Measurements from ENCODE around the gene SEMA3G.

SEMA3G gene

GRCh38 chr3:52401021-52401420 lies 43.9 kb downstream of the SEMA3G start:
- H3K27ac ChIP-seq (ENCODE audit: low read length) = no peak overlapping the region
- no peaks in the 10 kb centered on the region for H3K9me3 ChIP-seq (ENCODE audit: insufficient read depth, low read depth, low read length)
- H3K4me3 ChIP-seq (ENCODE audit: low read length) = no peak overlapping the region
- H3K27me3 ChIP-seq (ENCODE audit: insufficient read depth, low read length) = no peaks in the 10 kb centered on the region
- H3K36me3 ChIP-seq (ENCODE audit: insufficient read depth, low read depth, low read length) = peaks cover 48% of the 10 kb centered on the region
- no peak overlapping the region for H3K9ac ChIP-seq (ENCODE audit: low read depth, low read length)
- no peaks in the 10 kb centered on the region for H3K4me1 ChIP-seq (ENCODE audit: insufficient read depth, low read length)

DNA sequence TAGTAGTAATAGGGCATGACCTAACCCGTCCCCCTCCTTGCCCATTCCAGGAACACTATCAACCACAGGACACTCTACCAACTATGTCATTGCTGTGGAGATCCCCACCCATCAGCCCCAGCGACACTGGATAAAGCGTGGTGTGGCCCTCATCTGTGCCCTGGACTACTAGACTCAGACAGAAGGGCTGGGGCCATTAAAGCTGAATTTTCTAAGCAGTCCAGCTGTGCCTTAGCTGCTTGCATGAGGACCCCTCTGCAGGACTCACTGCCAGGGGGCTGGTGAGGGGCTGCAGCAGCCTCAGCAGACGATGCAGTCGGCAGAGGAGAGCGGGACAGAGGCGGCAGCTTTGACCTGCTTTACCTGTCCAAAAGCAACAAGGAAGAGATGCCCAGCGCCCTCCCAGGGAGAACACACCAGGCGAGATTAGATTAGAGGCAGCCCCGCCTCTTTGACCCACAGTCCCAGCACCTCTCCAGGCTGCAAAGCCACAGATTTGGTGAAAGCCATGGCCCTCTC lies 44.6 kb downstream of the SEMA3G start:
- Histone ChIP-seq H3K9me3 (ENCODE audit: insufficient read depth, low read depth, low read length) (no peaks in the 10 kb centered on the region), H3K36me3 (ENCODE audit: insufficient read depth, low read depth, low read length) (peaks cover 41% of the 10 kb centered on the region), H3K4me1 (ENCODE audit: insufficient read depth, low read length) (no peaks in the 10 kb centered on the region), H3K4me3 (ENCODE audit: low read length) (no peak overlapping the region), H3K27me3 (ENCODE audit: insufficient read depth, low read length) (no peaks in the 10 kb centered on the region), H3K27ac (ENCODE audit: low read length) (no peak overlapping the region), H3K9ac (ENCODE audit: low read depth, low read length) (no peak overlapping the region)

DNA sequence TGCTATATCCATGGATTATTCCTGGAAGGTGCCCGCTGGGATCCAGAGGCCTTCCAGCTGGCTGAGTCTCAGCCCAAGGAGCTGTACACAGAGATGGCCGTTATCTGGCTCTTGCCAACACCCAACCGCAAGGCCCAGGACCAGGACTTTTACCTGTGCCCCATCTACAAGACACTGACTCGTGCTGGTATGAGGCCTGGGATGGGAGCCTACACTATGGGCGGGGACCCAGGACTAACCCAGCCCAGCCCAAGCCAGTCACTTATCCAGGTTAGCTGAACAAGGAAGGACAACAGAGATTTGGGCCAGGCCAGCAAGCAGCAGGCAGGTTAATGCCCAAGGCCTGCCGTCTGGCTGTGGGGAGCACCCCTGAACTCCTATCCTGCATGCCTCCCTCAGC lies 45.3 kb downstream of the SEMA3G start:
- Histone ChIP-seq H3K4me3 (ENCODE audit: low read length) (no peak overlapping the region), H3K9me3 (ENCODE audit: insufficient read depth, low read depth, low read length) (no peaks in the 10 kb centered on the region), H3K9ac (ENCODE audit: low read depth, low read length) (no peak overlapping the region), H3K27ac (ENCODE audit: low read length) (no peak overlapping the region), H3K36me3 (ENCODE audit: insufficient read depth, low read depth, low read length) (peaks cover 34% of the 10 kb centered on the region), H3K4me1 (ENCODE audit: insufficient read depth, low read length) (no peaks in the 10 kb centered on the region), H3K27me3 (ENCODE audit: insufficient read depth, low read length) (no peaks in the 10 kb centered on the region)

DNA sequence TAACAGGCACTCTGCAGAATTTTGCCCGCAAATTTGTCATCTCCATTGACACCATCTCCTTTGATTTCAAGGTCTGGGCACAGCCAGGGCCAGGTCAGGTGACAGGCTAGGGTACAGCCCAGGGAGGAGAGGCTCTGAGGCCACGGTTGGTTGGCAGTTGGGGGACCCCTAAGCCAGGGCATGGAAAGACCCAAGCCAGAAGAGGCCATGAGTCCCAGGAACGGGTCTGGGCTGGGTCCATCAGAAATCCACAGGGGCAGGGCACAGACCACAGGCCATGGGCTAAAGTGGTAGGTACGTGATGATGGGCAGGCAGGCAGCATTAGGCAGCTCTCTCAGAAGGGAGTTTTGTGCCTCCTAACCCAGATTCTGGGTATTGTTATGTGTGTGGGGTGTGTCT lies 45.8 kb downstream of the SEMA3G start:
- no peak overlapping the region for H3K27ac ChIP-seq (ENCODE audit: low read length)
- peaks cover 29% of the 10 kb centered on the region for H3K36me3 ChIP-seq (ENCODE audit: insufficient read depth, low read depth, low read length)

DNA sequence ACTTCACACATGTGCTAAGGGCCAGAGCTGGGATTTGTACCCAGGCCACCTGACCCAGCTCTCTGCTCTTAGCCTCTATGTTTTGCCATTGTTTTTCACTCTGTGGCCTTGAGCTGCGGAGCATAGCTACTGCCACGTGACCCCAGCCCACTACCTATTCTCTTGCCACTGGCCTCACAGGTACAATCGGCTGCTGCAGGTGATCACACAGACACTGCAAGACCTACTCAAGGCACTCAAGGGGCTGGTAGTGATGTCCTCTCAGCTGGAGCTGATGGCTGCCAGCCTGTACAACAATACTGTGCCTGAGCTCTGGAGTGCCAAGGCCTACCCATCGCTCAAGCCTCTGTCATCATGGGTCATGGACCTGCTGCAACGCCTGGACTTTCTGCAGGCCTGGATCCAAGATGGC lies 46.2 kb downstream of the SEMA3G start:
- Histone ChIP-seq H3K27ac (ENCODE audit: low read length) (no peak overlapping the region), H3K4me1 (ENCODE audit: insufficient read depth, low read length) (no peaks in the 10 kb centered on the region), H3K36me3 (ENCODE audit: insufficient read depth, low read depth, low read length) (peaks cover 25% of the 10 kb centered on the region), H3K9me3 (ENCODE audit: insufficient read depth, low read depth, low read length) (no peaks in the 10 kb centered on the region), H3K4me3 (ENCODE audit: low read length) (no peak overlapping the region), H3K9ac (ENCODE audit: low read depth, low read length) (no peak overlapping the region), H3K27me3 (ENCODE audit: insufficient read depth, low read length) (no peaks in the 10 kb centered on the region)

More for the DNA sequence above, 45.8 kb downstream of the SEMA3G start:
- Histone ChIP-seq H3K4me1 (ENCODE audit: insufficient read depth, low read length) (no peaks in the 10 kb centered on the region), H3K4me3 (ENCODE audit: low read length) (no peak overlapping the region), H3K9me3 (ENCODE audit: insufficient read depth, low read depth, low read length) (no peaks in the 10 kb centered on the region), H3K27me3 (ENCODE audit: insufficient read depth, low read length) (no peaks in the 10 kb centered on the region), H3K9ac (ENCODE audit: low read depth, low read length) (no peak overlapping the region)

DNA sequence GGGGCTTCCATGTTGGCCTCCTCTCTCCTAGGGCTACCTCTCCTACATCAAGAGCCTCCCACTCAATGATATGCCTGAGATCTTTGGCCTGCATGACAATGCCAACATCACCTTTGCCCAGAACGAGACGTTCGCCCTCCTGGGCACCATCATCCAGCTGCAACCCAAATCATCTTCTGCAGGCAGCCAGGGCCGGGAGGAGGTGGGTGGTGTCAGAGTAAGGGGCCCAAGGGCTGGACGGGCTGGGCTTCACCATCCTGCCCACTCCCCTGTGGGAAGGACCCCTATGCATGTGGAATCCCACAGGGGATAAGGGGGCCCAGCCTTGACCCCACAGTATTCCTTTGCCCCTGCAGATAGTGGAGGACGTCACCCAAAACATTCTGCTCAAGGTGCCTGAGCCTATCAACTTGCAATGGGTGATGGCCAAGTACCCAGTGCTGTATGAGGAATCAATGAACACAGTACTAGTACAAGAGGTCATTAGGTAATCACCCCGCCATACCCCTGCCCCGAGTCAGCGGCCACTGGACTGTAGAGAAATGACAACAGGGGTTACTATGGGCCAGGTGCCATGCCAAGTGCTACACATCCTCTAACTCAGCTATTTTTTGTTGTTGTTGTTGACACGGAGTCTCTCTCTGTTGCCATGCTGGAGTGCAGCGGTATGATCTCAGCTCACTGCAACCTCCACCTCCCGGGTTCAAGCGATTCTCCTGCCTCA lies 47.1 kb downstream of the SEMA3G start:
- Histone ChIP-seq H3K27ac (ENCODE audit: low read length) (no peak overlapping the region), H3K9me3 (ENCODE audit: insufficient read depth, low read depth, low read length) (no peaks in the 10 kb centered on the region), H3K4me3 (ENCODE audit: low read length) (no peak overlapping the region), H3K36me3 (ENCODE audit: insufficient read depth, low read depth, low read length) (peaks cover 16% of the 10 kb centered on the region), H3K9ac (ENCODE audit: low read depth, low read length) (no peak overlapping the region), H3K27me3 (ENCODE audit: insufficient read depth, low read length) (no peaks in the 10 kb centered on the region), H3K4me1 (ENCODE audit: insufficient read depth, low read length) (no peaks in the 10 kb centered on the region)

GRCh38 chr3:52396907-52397591 lies 47.9 kb downstream of the SEMA3G start:
- Histone ChIP-seq H3K27ac (ENCODE audit: low read length) (no peak overlapping the region), H3K27me3 (ENCODE audit: insufficient read depth, low read length) (no peaks in the 10 kb centered on the region), H3K4me3 (ENCODE audit: low read length) (no peak overlapping the region), H3K9ac (ENCODE audit: low read depth, low read length) (no peak overlapping the region), H3K4me1 (ENCODE audit: insufficient read depth, low read length) (no peaks in the 10 kb centered on the region), H3K36me3 (ENCODE audit: insufficient read depth, low read depth, low read length) (peaks cover 8% of the 10 kb centered on the region), H3K9me3 (ENCODE audit: insufficient read depth, low read depth, low read length) (no peaks in the 10 kb centered on the region)

GRCh38 chr3:52396011-52396906 lies 48.6 kb downstream of the SEMA3G start:
- H3K36me3 ChIP-seq (ENCODE audit: insufficient read depth, low read depth, low read length) = peaks cover under 1% of the 10 kb centered on the region
- H3K9ac ChIP-seq (ENCODE audit: low read depth, low read length) = no peak overlapping the region
- H3K27ac ChIP-seq (ENCODE audit: low read length) = no peak overlapping the region
- no peaks in the 10 kb centered on the region; the same call in 1 of the 2 replicates for H3K27me3 ChIP-seq (ENCODE audit: insufficient read depth, low read length)
- H3K9me3 ChIP-seq (ENCODE audit: insufficient read depth, low read depth, low read length) = no peaks in the 10 kb centered on the region
- no peak overlapping the region for H3K4me3 ChIP-seq (ENCODE audit: low read length)
- no peaks in the 10 kb centered on the region for H3K4me1 ChIP-seq (ENCODE audit: insufficient read depth, low read length)

DNA sequence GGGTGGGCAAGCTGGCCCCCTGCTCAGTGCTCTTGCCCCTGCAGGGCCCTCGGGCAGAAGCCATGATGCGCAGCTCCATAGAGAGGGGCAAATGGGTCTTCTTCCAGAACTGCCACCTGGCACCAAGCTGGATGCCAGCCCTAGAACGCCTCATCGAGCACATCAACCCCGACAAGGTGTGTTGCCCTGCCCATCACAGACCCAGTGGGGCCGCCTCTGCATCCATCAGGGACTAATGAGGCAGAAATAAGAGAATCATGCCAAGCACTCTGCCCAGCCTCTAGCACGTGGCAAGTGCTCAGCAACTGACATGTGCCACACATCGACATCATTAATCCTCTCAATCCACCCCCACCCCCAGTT lies 49.4 kb downstream of the SEMA3G start:
- Histone ChIP-seq H3K27ac (ENCODE audit: low read length) (no peak overlapping the region), H3K36me3 (ENCODE audit: insufficient read depth, low read depth, low read length) (no peaks in the 10 kb centered on the region), H3K4me1 (ENCODE audit: insufficient read depth, low read length) (no peaks in the 10 kb centered on the region), H3K27me3 (ENCODE audit: insufficient read depth, low read length) (no peaks in the 10 kb centered on the region; the same call in 1 of the 2 replicates), H3K9me3 (ENCODE audit: insufficient read depth, low read depth, low read length) (no peaks in the 10 kb centered on the region), H3K9ac (ENCODE audit: low read depth, low read length) (no peak overlapping the region), H3K4me3 (ENCODE audit: low read length) (no peak overlapping the region)

- Histone ChIP-seq H3K27me3 (ENCODE audit: insufficient read depth, low read length) (no peaks in the 10 kb centered on the region; the same call in 1 of the 2 replicates), H3K4me1 (ENCODE audit: insufficient read depth, low read length) (no peaks in the 10 kb centered on the region), H3K9me3 (ENCODE audit: insufficient read depth, low read depth, low read length) (no peaks in the 10 kb centered on the region), H3K27ac (ENCODE audit: low read length) (no peak overlapping the region), H3K9ac (ENCODE audit: low read depth, low read length) (no peak overlapping the region), H3K36me3 (ENCODE audit: insufficient read depth, low read depth, low read length) (no peaks in the 10 kb centered on the region), H3K4me3 (ENCODE audit: low read length) (no peak overlapping the region)
Observed at GRCh38 chr3:52394751-52395502, 50.0 kb downstream of the SEMA3G start.
